Stimulated activated CD8-positive, alpha-beta memory T cell treated with anti-CD3 and anti-CD28 coated beads, Interleukin-7, amount 100 ng/mL, for 48 hours (primary cell): Measurements from ENCODE around the gene TMPRSS9.
"Not testable (repeated sequence)": the region's sequence is repeated elsewhere in the genome, so short reads cannot be mapped to it uniquely, and the experiment has no call there.

Experiments
- DNase-seq, 2 donors: peaks; one replicate each; pipeline ENCODE4 v3.0.0-alpha.2; 2020; ENCODE audit warnings: low read depth in 1 of 2; ENCODE audit errors: extremely low read depth in 1 of 2

The TMPRSS9 gene

GRCh38 chr19:2389594-2389993, 29.5 kb downstream of the TMPRSS9 start:
- DNase-seq, result no peak

- DNase-seq, result no peak
Measured at GRCh38 chr19:2391118-2391725, 31.2 kb downstream of the TMPRSS9 start.

GRCh38 chr19:2392366-2392765, 32.3 kb downstream of the TMPRSS9 start:
- DNase-seq, result no peak

GRCh38 chr19:2392899-2393298, 32.8 kb downstream of the TMPRSS9 start:
- DNase-seq, result not testable (repeated sequence)

GRCh38 chr19:2394054-2394441, 34.0 kb downstream of the TMPRSS9 start:
- no peak for DNase-seq

- no peak for DNase-seq
Measured at GRCh38 chr19:2394442-2395292, 34.6 kb downstream of the TMPRSS9 start.

- DNase-seq, result not testable (repeated sequence)
Measured at GRCh38 chr19:2395293-2395829, 35.3 kb downstream of the TMPRSS9 start.

GRCh38 chr19:2397173-2397572, 37.1 kb downstream of the TMPRSS9 start:
- DNase-seq, result not testable (repeated sequence)

- DNase-seq, result no peak
Measured at GRCh38 chr19:2398735-2399305, 38.8 kb downstream of the TMPRSS9 start.

- DNase-seq, result no peak
Measured at GRCh38 chr19:2399582-2399981, 39.5 kb downstream of the TMPRSS9 start.

GRCh38 chr19:2408247-2408646, 48.2 kb downstream of the TMPRSS9 start:
- DNase-seq, result no peak

- no peak for DNase-seq
Measured at GRCh38 chr19:2409352-2409912, 49.4 kb downstream of the TMPRSS9 start.

- no peak for DNase-seq
Measured at GRCh38 chr19:2410023-2410422, 50.0 kb downstream of the TMPRSS9 start.

GRCh38 chr19:2411709-2412108, 51.6 kb downstream of the TMPRSS9 start:
- no peak for DNase-seq

GRCh38 chr19:2412449-2412848, 52.4 kb downstream of the TMPRSS9 start:
- no peak for DNase-seq

- no peak for DNase-seq
Measured at GRCh38 chr19:2413159-2413558, 53.1 kb downstream of the TMPRSS9 start.

- DNase-seq, result no peak
Measured at GRCh38 chr19:2413629-2414028, 53.6 kb downstream of the TMPRSS9 start.

- DNase-seq, result no peak
Measured at GRCh38 chr19:2415281-2415972, 55.4 kb downstream of the TMPRSS9 start.

- DNase-seq, result no peak
Measured at GRCh38 chr19:2415973-2416319, 55.9 kb downstream of the TMPRSS9 start.

GRCh38 chr19:2416321-2417097, 56.4 kb downstream of the TMPRSS9 start:
- no peak for DNase-seq
